GM23248 (cell line): ENCODE measurements around the gene ZNF792. TPM values are rescaled to one million over a fixed set of nuclear protein-coding genes. Genes with fewer than 3 reads are reported as not detected.
"Not testable (repeated sequence)": the region's sequence is repeated elsewhere in the genome, so short reads cannot be mapped to it uniquely, and the experiment has no call there.

Experiments
- DNase-seq: peaks from one replicate; pipeline ENCODE4 v3.0.0-alpha.2; 2015
- H2AFZ ChIP-seq: fragments of 200-600 bp; sonication (generic); 2 replicates; pipeline ENCODE4 v1.6.1; 2016; ENCODE audit warnings: antibody characterized with exemption
- H3F3A ChIP-seq: fragments of 200-600 bp; sonication (generic); 2 replicates; pipeline ENCODE4 v1.6.1; 2016; ENCODE audit warnings: mild to moderate bottlenecking, antibody characterized with exemption, mixed run types; ENCODE audit not compliant: insufficient read depth
- H3K27ac ChIP-seq: fragments of 200-600 bp; sonication (generic); 2 replicates; pipeline ENCODE4 v1.5.1; 2016; ENCODE audit warnings: mild to moderate bottlenecking
- H3K27me3 ChIP-seq: fragments of 200-600 bp; sonication (generic); replicated peaks from 2 replicates; pipeline ENCODE4 v1.6.1; 2016; ENCODE audit warnings: mild to moderate bottlenecking; ENCODE audit not compliant: insufficient read depth
- H3K36me3 ChIP-seq: fragments of 200-600 bp; sonication (generic); 2 replicates; pipeline ENCODE4 v1.6.1; 2016; ENCODE audit warnings: low read depth, mild to moderate bottlenecking
- H3K4me1 ChIP-seq: fragments of 200-600 bp; sonication (generic); 2 replicates; pipeline ENCODE4 v1.6.1; 2016; ENCODE audit warnings: mild to moderate bottlenecking; ENCODE audit not compliant: insufficient read depth
- H3K4me2 ChIP-seq: fragments of 200-600 bp; sonication (generic); one replicate; pipeline ENCODE4 v1.6.1; 2016; ENCODE audit warnings: mild to moderate bottlenecking; ENCODE audit not compliant: unreplicated experiment
- H3K4me3 ChIP-seq: fragments of 200-600 bp; sonication (generic); 2 replicates; pipeline ENCODE4 v1.5.1; 2016; ENCODE audit warnings: mild to moderate bottlenecking
- H3K79me2 ChIP-seq: fragments of 200-600 bp; sonication (generic); 2 replicates; pipeline ENCODE4 v1.6.1; 2016; ENCODE audit warnings: mild to moderate bottlenecking; ENCODE audit not compliant: insufficient read depth
- H3K9ac ChIP-seq: fragments of 200-600 bp; sonication (generic); 2 replicates; pipeline ENCODE4 v1.6.1; 2016; ENCODE audit warnings: mild to moderate bottlenecking
- H3K9me2 ChIP-seq: fragments of 200-600 bp; sonication (generic); 2 replicates; pipeline ENCODE4 v1.6.1; 2016; ENCODE audit warnings: mixed run types, mild to moderate bottlenecking, moderate library complexity; ENCODE audit not compliant: insufficient read depth
- H3K9me3 ChIP-seq: fragments of 200-600 bp; sonication (generic); one replicate; pipeline ENCODE4 v1.6.1; 2017; ENCODE audit warnings: low read depth
- H4K20me1 ChIP-seq: fragments of 200-600 bp; sonication (generic); 2 replicates; pipeline ENCODE4 v1.6.0; 2016; ENCODE audit not compliant: insufficient read depth
- EZH2 ChIP-seq: fragments of 200-600 bp; sonication (generic); IDR thresholded peaks from 2 replicates; pipeline ENCODE4 v1.6.1; 2018; ENCODE audit warnings: antibody characterized with exemption, mild to moderate bottlenecking; ENCODE audit not compliant: insufficient read depth, poor library complexity, severe bottlenecking
- EZH2phosphoT487 ChIP-seq: fragments of 200-600 bp; sonication (generic); IDR thresholded peaks from 2 replicates; pipeline ENCODE4 v1.6.1; 2018; ENCODE audit warnings: antibody characterized with exemption, moderate library complexity, mild to moderate bottlenecking, low read depth; ENCODE audit not compliant: insufficient read depth
- WGBS, 2 experiments: methylation state at CpG; one replicate each; pipeline ENCODE4 v1.1.6; 2015 to 2017; ENCODE audit warnings: low lambda C conversion rate in 2 of 2, low coverage in 1 of 2; ENCODE audit errors: missing lambda C conversion rate in 2 of 2; 5-methylcytosine and 5-hydroxymethylcytosine counted together
- in situ Hi-C: fragments of 300-500 bp; cut with MboI; formaldehyde crosslinking; loops from 2 replicates; pipeline ENCODE4 v1.15.0; 2020
- polyA plus RNA-seq: library from polyadenylated mRNA; unstranded; fragments of >200 nt; fragmentation: Nextera tagmentation; extraction: Ambion mirVana; gene quantifications from 2 replicates; pipeline ENCODE4 v1.2.1, GENCODE V29; 2016
- total RNA-seq: library from RNA; depleted of rRNA; stranded (reverse); fragments of >200 nt; shearing (Covaris generic); gene quantifications from 2 replicates; pipeline ENCODE4 v1.2.3, GENCODE V29; 2014

ZNF792 gene
- total and polyA plus RNA-seq, 2 experiments from 2014 or later = 0.63 to 1.8 TPM

DNA sequence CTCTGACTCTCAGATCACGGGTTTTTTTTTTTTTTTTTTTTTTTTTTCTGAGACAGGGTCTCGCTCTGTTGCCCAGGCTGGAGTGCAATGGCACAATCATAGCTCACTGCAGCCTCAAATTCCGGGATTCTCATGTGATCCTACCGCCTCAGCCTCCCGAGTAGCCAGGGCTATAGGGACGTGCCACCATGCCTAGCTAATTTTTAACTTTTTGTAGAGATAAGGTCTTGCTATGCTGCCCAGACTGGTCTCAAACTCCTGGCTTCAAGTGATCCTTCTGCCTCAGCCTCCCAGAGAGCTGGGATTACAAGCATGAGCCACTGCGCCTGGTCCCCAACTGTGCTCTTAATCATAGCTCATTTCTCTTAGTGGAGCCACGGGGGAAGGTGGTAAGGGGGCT is 31.5 kb upstream of the ZNF792 start:
- WGBS, 2 experiments = 79 to 84% methylated on average over 8 of the region's 8 CpGs
- Histone ChIP-seq H3K36me3 (no peaks in the 10 kb centered on the region), H3K9me3 (no peaks in the 10 kb centered on the region), H3K4me3 (no peak overlapping the region), H3K27ac (no peak overlapping the region), H3K79me2 (peaks cover 8% of the 10 kb centered on the region), H3K27me3 (peaks cover 5% of the 10 kb centered on the region; the same call in 1 of the 2 replicates), H4K20me1 (no peaks in the 10 kb centered on the region), H3F3A (no peaks in the 10 kb centered on the region), H3K4me2 (no peak overlapping the region), H3K4me1 (no peaks in the 10 kb centered on the region), H3K9me2 (no peaks in the 10 kb centered on the region), H3K9ac (no peak overlapping the region), H2AFZ (no peak overlapping the region)
- TF ChIP-seq EZH2 (no peak), EZH2phosphoT487 (no peak)
- no peak for DNase-seq
- in situ Hi-C loops = no loop called here

DNA sequence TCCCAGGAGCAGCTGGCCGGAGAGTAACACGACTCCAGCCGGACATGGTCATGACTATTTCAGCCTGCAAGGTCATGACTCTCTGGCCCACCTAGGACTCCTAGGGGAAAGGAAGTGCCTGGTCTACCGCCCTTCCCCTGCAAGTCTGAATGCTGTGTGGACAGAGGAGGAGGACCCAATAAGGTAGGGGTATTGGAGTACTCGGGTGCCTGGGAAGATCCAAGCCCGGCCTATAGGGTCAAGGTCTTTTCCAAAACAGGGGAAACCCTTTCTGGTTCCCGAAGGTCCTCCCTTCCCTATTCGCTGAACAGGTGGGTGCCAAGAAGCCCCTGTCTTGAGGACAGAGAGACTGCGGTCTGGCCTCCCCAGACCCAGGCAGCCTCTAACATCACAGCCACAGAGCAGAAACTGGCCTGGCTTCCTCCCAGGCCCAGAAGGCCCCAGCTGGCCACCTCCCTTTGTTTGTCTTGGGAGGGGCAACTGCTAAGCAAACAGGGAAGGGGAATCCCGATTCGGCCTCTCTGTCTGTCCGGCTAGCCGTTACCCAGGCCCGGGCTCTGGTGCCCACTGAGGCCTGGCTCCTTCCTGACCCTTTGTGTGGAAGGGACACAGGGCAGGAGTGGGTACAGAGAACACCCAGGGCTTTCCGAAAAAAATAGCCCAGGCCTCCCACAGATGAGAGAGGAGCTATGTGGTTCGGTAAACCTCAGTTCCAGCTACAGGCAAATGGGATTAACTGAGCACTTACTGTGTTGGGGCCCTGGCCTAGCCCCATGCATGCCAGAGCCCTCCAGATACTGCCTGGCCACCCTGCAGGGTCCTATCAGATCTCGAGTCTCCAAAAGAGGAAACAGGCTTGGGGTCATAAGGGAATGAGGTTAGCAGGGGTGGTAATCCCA is 30.9 kb upstream of the ZNF792 start:
- Histone ChIP-seq H3K9ac (no peak overlapping the region), H3K79me2 (peaks cover 7% of the 10 kb centered on the region), H3K36me3 (no peaks in the 10 kb centered on the region), H3K4me1 (no peaks in the 10 kb centered on the region), H3F3A (no peaks in the 10 kb centered on the region), H3K9me2 (no peaks in the 10 kb centered on the region), H3K4me2 (no peak overlapping the region), H3K4me3 (no peak overlapping the region), H3K27ac (no peak overlapping the region), H2AFZ (no peak overlapping the region), H4K20me1 (no peaks in the 10 kb centered on the region), H3K9me3 (no peaks in the 10 kb centered on the region), H3K27me3 (peaks cover 5% of the 10 kb centered on the region; the same call in 1 of the 2 replicates)
- TF ChIP-seq EZH2phosphoT487 = no peak
- TF ChIP-seq EZH2 = no peak
- no peak for DNase-seq
- in situ Hi-C loops = no loop called here
- 73 to 78% methylated on average over 17 of the region's 17 CpGs for WGBS, 2 experiments

DNA sequence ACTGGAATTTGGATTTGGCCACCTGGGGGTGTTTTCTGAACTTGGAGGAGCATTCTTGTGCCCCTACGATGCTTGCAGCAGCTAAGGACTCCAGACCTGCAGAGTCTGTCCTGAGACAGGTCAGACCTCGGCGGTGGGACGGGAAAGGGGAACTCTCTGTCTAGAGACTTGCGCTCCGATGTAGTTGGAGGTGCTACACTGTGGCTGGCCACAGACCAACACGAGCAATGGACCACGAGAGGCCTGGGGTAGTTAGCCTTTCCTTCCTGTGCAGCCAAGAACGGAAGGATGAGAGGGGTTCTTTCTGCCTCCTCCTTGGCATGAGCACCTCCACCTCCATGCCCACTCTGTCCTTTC is 30.2 kb upstream of the ZNF792 start:
- no peak for DNase-seq
- Histone ChIP-seq H3K4me2 (no peak overlapping the region), H3K9me2 (no peaks in the 10 kb centered on the region), H3K4me3 (no peak overlapping the region), H3F3A (no peaks in the 10 kb centered on the region), H3K27ac (no peak overlapping the region), H3K36me3 (no peaks in the 10 kb centered on the region), H3K9ac (no peak overlapping the region), H3K9me3 (no peaks in the 10 kb centered on the region), H3K27me3 (peaks cover 5% of the 10 kb centered on the region; the same call in 1 of the 2 replicates), H2AFZ (no peak overlapping the region), H3K4me1 (no peaks in the 10 kb centered on the region), H3K79me2 (peaks cover under 1% of the 10 kb centered on the region; the same call in 1 of the 2 replicates), H4K20me1 (no peaks in the 10 kb centered on the region)
- in situ Hi-C loops = no loop called here
- no peak for TF ChIP-seq EZH2phosphoT487
- 65 to 68% methylated on average over 9 of the region's 9 CpGs for WGBS, 2 experiments

DNA sequence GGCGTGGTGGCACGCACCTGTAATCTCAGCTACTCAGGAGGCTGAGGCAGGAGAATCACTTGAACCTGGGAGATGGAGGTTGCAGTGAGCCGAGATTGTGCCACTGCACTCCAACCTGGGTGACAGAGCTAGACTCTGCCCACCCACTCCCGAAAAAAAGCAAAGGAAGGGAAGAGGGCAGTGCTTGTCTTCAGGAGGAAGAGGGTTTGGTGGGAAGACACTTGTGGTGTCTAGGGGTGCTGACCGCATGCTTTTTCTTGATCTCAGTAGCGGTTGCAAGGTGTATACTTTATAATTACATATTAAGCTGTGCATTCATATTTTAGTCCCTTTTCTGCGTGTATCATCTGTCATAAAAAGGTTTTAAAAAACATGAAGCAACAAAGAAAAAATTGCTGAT is 28.6 kb upstream of the ZNF792 start:
- in situ Hi-C loops, H3K9me3 ChIP-seq: not testable (repeated sequence)
- 67 to 68% methylated on average over 7 of the region's 7 CpGs for WGBS, 2 experiments

More for the DNA sequence above, 28.6 kb upstream of the ZNF792 start:
- not testable (repeated sequence) for H3K4me3 ChIP-seq, DNase-seq, H3K4me2 ChIP-seq, H3K36me3 ChIP-seq, H3F3A ChIP-seq, H3K4me1 ChIP-seq, H3K27ac ChIP-seq, H3K9me2 ChIP-seq, H4K20me1 ChIP-seq, H2AFZ ChIP-seq, H3K9ac ChIP-seq, H3K27me3 ChIP-seq, H3K79me2 ChIP-seq
